Measurements from ENCODE around the gene ANTKMT.

The ANTKMT gene

DNA sequence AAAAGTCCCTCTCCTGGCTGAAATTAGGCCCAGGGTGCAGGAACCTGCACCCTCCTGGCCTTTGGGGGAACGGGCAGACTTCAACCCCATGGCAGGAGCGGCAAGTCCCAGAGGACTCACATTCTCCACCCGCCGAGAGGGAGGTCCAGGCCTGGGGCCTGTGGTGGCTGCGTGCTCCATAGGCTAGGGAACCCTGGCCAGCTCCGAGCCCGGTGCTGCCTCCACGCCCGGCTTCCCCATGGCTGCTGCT, 5.2 kb downstream of the ANTKMT start:
- no peak for DNase-seq (ENCODE audit: insufficient read length, low spot score)

DNA sequence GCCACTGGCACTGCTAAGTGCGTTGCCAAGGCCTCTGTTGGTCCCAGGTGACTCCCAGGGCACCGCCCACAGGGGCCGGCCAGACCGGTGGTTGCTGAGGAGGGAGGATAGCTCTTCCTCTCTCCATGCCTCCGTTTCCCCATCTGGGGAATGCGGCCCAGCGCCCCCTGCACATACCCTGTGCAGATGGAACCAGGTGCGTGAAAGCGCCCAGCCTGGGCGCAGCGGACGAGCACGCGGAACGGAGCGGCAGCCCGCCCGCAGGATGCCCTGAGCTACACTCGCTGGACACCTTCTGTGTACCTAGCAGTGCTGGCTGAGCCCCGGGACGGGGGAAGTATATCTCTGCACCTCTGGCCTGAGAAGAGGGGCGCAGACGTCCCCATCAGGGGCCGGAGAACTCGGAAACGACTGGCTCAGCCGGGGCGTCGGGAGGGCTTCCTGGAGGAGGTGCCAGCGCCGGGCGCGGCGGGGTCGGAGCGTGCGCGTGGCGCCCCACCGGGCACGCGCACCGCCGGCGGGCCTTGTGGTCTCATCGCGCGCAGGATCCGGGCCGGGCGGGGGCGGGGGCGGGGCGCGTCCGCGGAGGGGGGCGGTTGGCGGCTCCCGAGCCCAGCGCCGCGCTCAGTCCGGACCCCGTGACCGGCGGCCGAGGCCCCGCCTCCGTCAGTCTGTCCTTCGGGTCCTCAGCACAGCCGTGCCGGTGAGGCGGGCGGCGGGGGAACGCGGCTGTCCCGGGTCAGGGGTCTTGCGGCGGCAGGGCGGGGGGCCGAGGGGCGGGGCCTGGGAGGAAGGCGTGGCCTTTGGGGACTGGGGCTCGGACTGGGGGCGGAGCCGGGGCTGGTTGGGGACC, 5.7 kb downstream of the ANTKMT start, which contains the start of the genes CCDC78 and HAGHL:
TSS of gene CCDC78 (minus strand) at position 6 of the 853 bp plus-strand sequence. CDS start 76 bp downstream, outside the sequence.
TSS of gene HAGHL (plus strand) at position 669 of the 853 bp plus-strand sequence. CDS start 404 bp downstream, outside the sequence.
- DNase-seq (ENCODE audit: insufficient read length, low spot score) (peak; percentile 90), FAIRE-seq (peak; percentile 48)

More for the DNA sequence above, 5.2 kb downstream of the ANTKMT start:
- FAIRE-seq = no peak

DNA sequence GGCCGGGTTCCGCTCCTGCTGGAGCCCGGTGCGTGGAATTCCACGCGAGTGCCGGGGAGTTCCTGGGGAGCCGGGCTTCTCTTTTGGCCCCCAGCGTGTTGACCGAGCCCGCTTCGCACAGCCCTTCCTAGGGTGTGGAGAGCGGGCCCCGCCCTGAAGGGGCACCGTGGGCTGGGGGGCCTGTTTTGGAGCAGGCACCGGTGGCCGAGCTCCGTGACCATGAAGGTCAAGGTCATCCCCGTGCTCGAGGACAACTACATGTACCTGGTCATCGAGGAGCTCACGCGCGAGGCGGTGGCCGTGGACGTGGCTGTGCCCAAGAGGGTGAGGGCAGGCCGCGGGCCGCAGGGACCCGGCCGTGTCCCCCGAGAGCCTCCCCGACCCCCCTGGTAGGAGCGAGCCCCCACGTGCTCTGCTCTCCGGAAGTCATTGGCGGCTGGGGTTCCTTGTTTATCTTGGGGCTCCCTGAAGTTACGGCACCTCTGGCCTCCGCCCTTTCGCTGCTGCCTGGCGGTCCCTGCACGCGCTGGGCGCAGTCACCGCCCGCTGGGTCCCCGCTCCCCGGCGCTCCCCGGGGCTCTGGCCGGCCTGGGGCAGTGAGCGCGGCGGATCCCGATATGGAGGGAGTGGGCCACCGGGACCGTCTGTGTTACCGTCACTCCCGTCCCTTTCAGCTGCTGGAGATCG, 6.5 kb downstream of the ANTKMT start:
- FAIRE-seq (no peak), DNase-seq (ENCODE audit: insufficient read length, low spot score) (no peak)

DNA sequence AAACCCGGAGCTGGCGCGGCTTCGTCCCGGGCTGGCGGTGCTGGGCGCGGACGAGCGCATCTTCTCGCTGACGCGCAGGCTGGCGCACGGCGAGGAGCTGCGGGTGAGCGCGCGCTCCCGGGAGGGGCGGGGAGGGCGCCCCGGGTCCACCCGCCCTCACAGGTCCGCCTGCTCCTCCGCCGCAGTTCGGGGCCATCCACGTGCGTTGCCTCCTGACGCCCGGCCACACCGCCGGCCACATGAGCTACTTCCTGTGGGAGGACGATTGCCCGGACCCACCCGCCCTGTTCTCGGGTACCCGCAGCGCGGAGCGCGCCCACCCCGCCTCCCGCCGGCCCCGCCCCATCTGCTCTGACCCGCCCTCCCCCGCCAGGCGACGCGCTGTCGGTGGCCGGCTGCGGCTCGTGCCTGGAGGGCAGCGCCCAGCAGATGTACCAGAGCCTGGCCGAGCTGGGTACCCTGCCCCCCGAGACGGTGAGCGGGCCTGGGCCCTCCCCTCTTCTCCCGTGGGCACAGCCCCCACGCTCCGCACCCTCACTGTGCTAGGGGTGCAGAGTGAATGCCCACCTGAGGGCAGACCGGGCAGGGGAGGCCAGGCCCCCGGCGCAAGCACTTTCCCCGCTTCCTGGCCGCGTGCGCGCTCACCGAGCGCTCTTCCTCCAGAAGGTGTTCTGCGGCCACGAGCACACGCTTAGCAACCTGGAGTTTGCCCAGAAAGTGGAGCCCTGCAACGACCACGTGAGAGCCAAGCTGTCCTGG, 7.4 kb downstream of the ANTKMT start:
- DNase-seq (ENCODE audit: insufficient read length, low spot score) (peak; percentile 91), FAIRE-seq (peak; percentile 87)

DNA sequence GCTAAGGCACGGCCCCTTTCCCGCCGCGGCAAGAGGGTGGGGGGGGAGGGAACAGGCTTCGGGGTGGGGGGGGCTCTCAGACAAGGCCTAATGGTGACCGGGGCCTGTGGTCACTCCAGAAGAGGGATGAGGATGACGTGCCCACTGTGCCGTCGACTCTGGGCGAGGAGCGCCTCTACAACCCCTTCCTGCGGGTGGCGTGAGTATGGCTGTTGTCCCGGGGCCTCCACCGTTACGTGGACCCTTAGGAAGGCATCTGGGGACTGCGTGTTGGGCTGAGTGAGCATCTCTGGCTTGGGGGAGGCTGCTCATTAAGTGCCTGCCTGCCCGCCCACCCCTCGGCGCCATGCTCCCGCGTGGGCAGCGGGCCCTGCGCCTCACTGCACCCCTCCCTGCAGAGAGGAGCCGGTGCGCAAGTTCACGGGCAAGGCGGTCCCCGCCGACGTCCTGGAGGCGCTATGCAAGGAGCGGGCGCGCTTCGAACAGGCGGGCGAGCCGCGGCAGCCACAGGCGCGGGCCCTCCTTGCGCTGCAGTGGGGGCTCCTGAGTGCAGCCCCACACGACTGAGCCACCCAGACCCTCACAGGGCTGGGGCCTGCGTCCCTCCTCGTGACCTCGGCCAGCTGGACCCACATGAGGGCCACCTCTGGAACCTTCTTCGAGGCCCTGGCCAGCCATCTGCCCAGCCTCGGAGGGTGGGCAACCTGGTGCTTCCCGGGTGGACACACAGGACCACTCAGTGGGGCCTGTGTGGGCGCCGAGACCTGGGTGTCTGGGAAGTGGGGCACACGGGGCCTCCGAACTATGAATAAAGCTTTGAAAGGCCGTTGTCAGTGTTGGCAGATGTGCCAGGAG, 8.2 kb downstream of the ANTKMT start:
- no peak for DNase-seq (ENCODE audit: insufficient read length, low spot score)
- no peak for FAIRE-seq

DNA sequence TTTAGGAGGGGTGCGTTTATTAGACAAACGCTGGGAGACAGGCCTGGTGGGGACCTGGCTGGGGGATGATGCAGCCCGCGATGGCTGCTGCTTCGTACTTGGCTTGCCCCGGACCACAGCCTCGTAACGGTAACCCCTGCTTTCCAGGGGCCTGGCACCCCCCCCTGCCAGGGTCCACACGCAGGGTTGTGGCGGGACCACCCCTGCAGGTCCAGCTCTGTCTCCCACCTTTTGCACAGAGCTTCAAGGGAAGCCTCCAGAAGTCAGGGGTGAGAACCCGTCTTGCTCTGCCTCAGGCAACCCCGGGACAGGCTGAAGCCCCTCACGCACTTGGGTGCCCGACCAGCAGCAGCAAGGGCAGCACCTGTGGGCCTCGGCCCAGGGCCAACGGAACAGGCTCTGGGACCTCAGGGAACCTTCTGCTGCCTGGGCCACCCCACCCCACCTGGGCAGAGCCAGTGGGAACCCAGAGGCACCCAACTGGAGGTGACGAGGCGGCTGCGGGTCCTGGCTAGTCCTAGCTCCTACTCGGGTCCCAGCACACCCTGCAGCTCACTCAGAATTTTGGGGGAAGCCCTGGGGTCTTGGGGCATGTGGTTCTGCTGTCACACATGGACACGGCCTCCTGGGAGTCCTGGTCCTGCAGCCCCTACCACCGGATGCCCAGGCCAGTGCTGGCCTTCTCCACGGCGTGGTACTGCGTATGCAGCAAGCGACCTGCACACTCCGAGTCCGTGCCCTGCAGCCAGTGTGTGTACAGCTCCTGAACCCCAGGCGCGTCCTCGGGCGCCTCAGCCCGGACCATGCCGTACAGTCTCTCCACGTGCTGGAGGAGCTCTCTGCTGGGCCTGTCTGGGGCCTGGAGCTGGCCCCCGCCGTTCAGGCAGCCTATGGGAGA, 9.1 kb downstream of the ANTKMT start:
- DNase-seq (ENCODE audit: insufficient read length, low spot score) = no peak
- FAIRE-seq = no peak

DNA sequence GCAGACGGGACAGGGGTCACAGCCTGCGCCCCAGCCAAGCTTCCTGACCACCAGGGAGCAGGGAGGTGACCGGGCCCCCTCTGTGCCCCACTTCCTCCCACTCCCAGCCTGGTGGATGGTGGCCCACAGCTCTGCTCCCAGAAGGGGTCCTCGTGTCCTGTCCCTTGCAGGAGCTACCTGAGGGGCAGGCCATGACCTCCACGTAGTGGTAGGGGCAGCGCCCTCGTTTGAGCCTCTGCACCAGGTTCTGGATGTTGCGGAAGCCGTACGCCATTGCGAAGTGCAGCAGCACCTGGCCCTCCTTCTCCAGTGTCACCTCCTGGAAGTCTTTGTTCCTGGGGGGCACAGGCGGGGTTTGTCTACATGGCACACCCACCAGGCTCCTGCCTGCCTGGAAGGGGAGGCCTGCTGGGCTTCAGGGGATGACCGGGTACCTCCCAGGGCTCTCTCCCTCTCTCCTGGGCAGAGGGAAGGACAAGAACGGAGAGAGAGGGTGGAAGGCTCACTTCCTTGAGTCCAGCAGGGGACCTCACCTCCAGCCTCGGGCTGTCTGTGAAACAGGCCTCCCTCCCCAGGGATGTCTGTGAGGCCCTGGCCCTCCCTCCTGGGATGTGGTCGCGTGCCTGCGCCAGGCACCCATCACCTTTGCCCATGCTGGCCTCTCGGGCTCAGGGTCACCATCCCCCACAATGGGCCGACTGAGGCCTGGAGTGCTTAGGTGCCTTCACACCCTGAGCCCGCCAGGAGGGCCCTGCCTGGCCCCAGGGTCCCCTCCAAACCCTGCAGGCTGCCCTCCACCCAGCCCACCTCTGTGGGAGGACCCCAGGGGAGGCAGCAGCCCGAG, 9.9 kb downstream of the ANTKMT start:
- no peak for FAIRE-seq
- no peak for DNase-seq (ENCODE audit: insufficient read length, low spot score)

DNA sequence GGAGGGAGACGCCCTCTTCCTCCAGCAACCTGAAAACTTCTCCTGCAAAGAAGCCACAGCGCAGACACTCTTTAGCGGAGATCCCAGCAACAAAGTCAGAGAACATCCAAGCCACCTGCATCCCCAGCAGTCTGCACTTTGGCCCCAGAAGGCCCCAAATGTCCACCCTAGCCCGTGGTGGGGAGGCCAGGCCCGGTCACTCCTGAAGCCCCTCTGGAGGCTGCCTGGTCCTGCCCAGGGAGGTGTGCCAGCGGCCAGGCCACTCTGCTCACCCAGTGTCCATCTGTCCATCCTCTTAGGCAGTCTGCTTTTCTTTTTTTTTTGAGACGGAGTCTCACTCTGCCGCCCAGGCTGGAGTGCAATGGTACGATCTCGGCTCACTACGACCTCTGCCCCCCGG, 11.4 kb downstream of the ANTKMT start:
- no peak for DNase-seq (ENCODE audit: insufficient read length, low spot score)
- no peak for FAIRE-seq

DNA sequence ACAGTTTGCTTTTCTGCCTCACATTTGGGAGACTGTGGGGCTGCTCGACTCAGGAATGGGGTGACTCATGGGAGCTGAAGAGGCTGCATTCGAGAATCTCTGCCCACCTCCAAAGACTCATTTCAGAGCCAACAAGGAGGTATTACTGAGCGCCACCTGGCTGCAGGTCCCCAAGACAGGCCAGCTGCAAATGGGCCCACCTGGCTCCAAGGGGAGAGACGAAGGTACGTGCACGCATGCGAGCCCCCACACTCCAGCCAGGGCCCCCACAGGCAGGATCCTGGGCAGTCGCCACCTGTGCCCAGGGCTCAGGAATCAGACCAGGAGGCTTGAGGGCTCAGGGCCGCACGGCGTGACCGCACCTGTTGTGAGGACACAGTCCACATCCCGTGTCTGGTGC, 12.0 kb downstream of the ANTKMT start:
- FAIRE-seq = no peak
- DNase-seq (ENCODE audit: insufficient read length, low spot score) = no peak

DNA sequence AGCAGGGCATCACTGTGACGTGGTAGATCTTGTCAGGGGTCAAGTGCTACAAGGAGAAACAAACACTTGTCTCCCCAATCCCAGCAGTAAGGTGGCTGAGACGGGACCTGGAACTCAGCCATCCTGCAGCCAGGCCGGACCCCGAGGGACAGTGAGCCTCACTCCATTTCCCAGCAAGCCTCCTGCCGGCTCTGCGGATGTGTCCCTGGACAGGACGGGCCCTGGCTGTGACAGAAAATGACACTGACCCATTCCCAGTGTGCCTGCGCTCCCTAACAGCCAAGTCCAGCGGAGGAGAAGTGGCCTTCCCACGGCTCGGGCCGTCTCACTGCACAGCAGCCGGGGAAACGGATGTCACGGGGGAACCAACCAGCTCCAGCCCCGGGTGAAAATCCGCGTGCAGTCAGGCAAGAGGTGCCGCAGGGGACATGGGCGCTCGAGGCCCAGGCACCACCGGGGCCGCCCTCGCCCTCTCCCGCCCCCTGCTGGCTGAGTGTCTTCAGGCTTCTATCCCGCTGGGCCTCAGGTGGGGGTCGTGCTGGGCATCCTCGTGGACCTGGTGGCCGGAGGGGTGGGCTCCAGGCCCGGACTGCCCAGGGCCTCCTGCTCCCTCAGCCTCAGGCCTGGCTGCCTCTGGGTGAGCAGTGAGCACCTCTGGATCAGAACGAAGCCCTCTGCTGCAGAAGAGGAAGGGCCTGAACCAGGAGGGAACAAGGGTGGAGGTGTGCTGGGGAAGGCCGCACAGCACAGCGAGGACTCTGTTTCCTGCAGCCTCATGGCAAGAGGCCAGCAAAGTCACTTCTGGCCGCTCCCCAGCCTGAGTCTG, 12.6 kb downstream of the ANTKMT start:
- DNase-seq (ENCODE audit: insufficient read length, low spot score) = no peak
- FAIRE-seq = no peak

DNA sequence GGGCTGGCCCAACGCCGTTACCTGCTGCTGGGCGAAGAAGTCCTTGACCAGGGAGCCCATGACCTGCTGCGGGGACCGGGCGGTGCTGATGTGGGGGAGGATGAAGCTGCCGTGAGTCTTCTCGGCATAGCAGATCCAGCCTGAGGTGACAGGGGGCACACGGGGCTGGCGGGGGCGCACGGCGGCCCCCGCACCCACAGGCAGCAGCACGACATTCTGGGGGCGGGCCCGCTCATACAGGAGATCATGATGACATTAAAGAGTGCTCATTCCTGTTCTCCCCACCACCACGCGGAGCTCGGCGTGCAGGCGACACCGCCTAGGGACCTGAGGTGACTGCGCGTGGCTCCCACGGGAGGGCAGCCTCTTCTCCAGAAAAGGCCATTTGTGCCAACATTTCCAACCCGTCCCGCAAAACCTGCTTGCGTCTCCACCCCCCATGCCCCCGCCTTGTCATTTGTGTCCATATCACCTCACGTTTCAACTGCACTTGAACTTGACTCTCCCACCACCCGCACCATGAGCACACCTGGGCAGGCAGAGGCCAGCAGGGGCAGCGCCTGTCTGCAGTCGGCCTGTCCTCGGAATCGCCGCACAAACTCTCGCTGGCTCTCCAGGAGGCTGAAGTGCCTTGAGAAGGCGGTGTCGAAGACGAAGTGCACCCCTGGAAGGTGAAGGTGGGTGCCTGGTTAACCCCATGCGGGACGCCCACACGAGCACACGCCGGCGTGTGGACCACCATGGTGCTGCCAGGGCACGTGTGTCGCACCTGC, 13.4 kb downstream of the ANTKMT start:
- FAIRE-seq (no peak), DNase-seq (ENCODE audit: insufficient read length, low spot score) (no peak)

DNA sequence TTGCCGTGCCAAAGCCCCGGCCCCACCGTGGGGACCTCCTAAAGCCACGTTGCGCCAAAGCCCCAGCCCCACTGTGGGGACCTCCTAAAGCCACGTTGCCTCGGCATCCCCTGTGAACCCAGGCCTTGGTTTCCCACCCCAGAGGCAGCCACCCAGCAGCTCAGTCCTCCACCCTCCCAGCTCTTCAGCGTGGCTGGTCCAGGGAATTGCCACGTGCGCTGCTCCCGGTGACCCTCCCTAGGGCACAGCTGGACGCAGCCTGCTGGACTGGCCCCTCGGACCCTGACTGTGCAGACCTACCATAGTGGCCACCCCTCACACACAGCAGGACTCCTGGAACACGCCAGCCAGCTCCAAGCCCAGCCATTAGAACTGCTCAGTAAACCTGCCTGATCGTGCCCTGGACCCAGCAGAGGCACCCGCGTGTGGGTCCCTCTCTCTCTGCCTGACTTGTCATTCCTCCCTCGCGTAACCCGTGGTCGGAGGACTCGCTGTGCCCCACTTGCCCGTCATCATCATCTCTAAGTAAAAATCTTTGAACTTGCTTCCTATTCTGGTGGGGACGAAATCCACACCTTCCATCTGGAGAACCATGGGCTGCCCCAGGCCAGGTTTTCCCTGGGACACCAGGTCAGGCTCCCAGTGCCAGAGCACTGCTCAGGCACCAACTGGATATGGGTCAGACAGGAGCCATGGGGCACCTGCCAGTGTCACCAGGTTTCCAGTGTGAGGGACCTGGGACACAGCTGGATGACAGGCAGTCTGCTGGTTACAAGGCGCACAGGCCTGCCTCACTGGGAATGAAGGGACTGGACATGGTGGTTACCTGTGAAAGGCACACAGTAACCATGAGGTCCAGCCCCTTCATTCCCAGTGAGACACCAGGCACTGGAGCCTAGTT, 14.3 kb downstream of the ANTKMT start:
- no peak for DNase-seq (ENCODE audit: insufficient read length, low spot score)
- FAIRE-seq = peak; percentile 53

DNA sequence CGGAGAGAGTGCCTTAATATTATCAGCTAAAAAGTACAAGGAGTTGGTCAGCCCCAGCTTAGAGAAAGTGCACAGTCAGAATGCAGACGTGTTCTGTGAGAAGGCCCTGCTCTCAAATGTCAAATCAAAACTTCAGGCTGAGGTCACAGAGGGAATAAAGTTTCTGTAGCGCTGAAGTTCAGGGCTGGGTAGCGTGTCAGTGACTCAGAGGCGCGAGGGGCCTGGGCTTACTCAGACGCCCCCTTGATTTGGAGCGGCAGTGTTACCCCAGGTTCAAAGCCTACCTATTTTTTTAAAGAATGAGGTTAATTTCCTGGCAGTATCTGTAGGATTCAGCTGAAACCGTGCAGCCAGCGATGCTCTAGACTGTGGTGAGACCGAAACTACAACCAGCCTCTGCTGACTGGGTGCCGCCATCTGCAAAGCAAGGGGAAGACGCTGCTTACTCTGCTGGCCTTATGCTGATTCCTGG, 15.1 kb downstream of the ANTKMT start:
- no peak for DNase-seq (ENCODE audit: insufficient read length, low spot score)
- peak; percentile 68 for FAIRE-seq

DNA sequence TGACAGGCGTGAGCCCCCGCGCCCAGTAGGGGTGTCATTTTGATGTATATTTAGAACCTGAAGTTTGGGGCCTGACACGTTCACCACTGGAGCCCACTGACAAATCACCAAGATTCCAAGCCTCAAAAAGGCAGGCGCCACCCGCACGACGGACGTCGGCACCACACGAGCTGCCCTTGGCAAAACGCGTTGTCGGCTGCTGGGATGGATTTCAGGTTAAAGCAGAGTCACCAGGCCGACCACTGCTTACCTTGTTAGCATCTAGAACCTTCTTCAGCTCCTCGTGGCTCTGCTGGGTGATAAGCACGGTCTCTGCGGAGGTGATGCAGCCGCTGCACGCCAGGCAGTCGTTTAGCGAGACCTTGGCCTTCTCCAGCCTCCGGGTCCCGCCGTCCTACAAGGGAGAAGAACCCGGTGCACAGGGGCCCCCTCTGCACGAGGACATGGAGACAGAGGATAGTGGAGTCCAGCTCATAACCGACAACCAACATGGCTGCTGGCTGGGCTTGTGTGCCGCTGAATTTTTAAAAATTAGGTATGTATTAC, 16.1 kb downstream of the ANTKMT start:
- no peak for FAIRE-seq
- DNase-seq (ENCODE audit: insufficient read length, low spot score) = no peak
